Stromal cell of bone marrow (primary cell): ENCODE measurements around the gene MAGI1.
"Not testable (repeated sequence)": the region's sequence is repeated elsewhere in the genome, so short reads cannot be mapped to it uniquely, and the experiment has no call there.

Source experiments
- DNase-seq: peaks from one replicate; pipeline ENCODE4 v3.0.0-alpha.2; 2012; ENCODE audit warnings: low read depth

MAGI1 gene

DNA sequence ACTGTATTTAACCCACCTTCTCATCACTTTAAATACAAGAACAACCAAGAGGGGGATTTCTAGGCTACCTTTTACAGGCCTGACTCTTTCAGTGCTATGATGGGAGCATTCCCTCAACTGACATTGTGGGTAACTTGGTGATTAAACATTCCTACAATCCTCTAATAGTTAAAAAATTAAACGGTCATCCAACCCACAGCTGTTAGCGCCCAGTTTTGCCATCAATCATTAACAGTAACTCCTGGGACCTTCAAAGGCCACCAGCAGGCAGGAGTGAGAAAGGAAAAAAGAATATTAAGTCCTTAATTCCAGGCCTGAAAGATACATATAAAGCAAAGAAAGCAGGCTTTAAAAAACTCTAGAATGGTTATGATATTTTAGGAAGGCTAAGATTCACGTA, 512.1 kb downstream of the MAGI1 start:
- DNase-seq, result no peak

DNA sequence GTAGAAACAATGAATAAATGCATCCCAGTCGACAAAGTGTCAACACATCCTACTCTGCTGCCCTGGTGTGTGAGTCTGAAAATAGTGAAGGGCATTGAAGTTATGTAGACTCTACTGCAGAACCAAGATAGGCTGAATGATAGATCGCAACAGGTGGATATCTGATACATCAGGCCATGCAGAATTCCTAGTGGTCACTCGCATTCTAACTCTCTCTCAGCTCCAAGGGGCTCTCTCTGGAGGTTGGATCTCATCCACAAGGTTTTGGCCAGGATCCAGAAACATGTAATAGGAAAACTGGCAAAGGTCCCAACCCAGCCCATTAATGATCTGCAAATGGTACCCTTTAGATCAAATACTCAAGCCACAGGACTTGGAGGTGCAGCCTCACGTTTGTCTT, 514.1 kb downstream of the MAGI1 start:
- no peak for DNase-seq

DNA sequence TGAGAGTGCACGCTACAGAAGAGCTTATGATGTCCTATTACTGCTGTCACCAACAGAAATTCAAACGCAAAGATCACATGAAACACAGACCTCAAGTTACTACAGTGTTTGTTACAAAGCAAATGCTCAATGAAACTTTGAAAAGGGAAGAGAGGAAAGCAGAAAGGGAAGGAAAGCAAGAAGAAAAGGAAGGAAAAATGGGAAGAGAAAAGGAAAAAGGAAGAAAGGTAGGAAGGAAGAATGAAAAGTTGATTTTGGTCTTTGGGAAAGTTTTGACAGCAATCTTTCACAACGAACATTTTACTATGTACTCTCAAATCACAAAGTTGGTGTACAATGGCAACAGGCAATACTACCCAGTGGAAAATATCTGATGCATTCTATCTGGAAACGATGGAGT, 514.8 kb downstream of the MAGI1 start:
- no peak for DNase-seq

DNA sequence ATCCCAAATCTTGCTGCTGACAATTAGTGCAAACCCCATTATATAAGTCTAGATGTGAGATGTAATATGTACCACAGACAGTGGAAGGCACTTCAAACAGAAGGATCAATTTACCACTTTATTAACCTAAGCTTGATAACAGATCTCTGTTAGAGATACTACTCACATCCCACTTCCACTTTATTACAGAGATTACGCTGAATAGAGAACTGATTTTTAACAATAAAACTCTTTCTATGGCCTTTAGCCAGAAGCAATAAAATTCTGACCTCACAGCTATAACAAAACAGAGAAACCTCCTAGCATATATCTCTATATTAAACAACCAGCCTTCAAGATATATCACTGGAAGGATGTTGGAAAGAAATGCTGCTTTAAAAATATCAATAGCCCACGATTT, 517.7 kb downstream of the MAGI1 start:
- DNase-seq, result no peak

DNA sequence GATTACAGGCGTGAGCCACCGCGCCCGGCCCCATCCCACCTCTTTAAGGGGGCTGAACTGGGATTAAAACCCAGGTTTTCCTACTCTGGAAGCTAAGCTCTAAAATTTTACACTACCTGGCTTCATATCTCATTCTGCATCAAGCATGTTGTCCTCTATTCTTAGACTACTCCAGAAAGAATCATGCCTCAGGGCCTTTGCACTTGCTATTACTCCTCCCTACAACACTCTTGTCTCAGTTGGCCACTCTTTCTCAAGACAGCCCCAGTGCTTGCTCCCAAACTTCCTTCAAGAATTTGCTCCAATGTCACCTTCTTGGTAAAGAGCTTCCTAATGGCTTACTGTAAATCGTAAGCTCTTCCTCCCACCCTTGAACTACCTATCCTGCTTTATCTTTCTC, 521.7 kb downstream of the MAGI1 start:
- no peak for DNase-seq

DNA sequence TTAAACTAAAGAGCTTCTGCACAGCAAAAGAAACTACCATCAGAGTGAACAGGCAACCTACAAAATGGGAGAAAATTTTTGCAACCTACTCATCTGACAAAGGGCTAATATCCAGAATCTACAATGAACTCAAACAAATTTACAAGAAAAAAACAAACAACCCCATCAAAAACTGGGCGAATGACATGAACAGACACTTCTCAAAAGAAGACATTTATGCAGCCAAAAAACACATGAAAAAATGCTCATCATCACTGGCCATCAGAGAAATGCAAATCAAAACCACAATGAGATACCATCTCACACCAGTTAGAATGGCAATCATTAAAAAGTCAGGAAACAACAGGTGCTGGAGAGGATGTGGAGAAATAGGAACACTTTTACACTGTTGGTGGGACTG, 524.4 kb downstream of the MAGI1 start:
- not testable (repeated sequence) for DNase-seq

DNA sequence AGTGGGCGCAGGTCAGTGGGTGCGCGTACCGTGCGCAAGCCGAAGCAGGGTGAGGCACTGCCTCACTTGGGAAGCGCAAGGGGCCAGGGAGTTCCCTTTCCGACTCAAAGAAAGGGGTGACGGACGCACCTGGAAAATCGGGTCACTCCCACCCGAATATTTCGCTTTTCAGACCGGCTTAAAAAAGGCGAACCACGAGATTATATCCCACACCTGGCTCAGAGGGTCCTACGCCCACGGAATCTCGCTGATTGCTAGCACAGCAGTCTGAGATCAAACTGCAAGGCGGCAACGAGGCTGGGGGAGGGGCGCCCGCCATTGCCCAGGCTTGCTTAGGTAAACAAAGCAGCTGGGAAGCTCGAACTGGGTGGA, 529.3 kb downstream of the MAGI1 start:
- DNase-seq, result not testable (repeated sequence)

DNA sequence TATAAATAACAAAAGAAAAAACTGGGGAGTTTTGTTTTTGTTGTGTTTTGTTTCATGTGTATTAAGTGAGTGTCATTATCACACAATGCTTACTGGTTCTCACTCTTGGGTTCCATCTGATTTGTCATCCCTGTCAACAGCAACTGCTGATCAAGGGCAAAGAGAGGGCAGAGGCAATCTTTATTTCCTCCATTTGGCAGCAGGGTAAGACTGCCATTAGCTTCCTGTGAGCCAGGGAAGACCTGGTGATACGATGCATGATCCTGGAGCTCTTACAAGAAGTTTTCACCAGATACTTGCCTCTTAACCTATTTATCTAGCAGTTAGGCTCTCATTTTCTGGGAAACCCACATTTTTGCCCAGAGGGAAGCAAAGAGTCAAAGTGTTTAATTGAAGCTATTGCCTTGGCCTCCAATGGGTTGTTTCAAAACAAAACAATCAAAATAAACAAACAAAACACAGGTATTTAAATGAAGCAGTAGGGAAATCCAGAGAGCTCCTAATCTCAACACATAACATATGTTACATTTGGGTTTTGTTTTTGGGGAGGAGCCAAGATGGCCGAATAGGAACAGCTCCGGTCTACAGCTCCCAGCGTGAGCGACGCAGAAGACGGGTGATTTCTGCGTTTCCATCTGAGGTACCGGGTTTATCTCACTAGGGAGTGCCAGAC, 529.8 kb downstream of the MAGI1 start:
- DNase-seq, result no peak

DNA sequence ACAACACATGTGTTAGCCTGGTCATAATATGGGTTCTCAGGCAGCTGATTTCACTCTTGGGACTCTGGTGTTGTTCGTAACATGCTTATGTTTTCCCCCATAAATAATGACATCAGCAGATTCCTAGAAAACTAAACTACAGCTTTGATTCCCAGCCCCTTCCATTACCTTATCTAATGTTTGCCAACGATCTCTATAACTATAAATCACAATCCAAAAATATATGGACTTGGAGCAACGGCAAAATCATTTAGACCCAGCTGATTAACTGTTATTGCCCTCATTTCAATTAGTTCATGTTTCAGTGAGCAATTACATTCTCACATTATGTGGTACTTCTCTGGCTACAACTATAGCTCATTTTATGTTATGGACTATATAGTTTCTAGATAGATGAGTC, 531.3 kb downstream of the MAGI1 start:
- DNase-seq, result no peak

DNA sequence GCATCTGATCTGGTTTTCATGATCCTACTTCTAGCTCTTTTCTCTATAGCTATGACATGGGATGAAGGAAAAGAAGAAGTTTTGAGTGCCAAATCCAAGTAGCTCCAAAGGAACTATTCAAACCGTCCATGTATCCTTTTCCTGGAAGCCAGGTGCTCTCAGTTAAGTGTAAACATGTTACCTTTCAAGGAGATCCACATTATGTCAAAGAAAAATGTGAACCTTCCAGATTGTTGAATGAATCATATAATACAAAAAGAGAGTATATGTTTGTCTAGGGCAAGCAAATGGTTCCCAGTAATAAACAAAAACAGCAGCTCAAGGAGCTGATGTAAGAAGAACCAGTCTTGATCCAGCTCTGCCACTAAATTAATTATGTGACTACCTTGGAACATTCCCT, 534.9 kb downstream of the MAGI1 start:
- no peak for DNase-seq

DNA sequence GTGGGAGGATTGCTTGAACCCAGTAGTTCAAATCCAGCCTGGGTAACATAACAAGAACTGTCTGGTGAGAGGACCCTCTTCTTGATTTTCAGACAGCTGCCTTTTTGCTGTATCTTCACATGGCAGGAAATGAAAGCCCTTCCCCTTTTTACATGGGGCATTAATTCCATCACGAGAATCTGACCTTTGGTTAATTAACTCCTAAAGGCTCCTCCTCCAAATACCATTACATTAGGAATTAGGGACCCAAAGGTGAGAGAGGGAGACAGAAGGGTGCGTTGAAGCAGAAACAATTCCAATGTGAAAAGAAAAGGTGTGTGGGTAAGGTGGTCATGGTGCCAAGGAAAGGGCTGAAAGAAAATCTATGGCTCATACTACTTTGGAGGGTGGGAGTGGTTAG, 536.2 kb downstream of the MAGI1 start:
- DNase-seq, result no peak

DNA sequence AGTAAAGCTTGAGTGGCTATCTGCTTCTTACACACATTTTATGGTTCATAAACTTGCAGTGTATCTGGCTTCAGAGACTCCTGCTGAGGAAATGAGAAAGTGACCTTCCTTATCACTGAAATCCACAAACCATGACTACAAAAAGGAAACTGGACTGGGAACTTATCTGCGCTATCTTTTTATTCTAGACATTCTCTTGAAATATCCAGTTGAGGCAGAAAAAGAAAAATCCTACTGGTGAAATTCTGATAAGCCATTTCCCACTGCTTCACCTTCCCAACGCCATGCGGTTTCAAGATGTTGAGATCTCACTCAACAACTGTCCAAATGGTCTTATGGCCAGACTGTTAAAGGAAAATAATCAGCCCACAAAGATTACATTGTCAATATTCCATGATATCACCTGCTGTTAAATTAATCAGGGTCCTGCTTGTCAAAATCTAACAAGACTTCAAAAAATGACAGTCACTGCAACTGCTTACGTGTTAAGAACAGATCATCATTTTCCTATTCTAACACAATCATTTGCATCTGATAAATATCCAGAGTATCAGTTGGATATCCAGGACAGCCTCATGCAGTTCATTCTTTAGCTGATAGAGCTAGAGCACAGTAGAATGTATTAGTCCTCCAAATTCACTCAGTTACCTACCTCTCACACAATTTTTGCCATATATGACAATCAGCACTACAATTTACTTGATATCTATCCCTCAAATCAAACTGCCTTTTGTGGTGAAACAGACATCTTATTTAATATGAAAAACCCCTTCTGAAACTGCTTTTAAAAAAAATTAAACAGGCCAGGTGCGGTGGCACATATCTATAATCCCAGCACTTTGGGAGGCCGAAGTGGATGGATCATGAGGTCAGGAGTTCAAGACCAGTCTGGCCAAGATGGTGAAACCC, 538.1 kb downstream of the MAGI1 start:
- DNase-seq, result no peak

DNA sequence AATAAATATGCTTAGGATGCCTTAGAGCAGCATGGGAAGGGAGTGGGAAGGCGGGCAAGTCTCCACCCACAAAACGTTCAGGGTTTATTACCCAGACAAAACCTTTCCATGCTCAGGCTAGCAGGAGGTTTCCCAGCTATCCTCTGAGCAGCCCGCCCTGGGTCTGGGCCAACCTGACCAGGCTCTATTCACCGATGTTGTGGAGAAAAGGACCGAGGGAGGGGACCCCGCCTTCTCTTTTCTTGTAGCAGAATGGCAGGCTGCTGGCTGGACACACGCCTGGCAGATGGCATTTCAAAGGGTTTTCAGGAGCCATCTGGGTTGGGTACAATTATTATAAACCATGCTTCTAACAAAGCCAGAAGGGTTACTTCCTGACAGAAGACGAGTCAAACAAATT, 540.9 kb downstream of the MAGI1 start:
- no peak for DNase-seq

DNA sequence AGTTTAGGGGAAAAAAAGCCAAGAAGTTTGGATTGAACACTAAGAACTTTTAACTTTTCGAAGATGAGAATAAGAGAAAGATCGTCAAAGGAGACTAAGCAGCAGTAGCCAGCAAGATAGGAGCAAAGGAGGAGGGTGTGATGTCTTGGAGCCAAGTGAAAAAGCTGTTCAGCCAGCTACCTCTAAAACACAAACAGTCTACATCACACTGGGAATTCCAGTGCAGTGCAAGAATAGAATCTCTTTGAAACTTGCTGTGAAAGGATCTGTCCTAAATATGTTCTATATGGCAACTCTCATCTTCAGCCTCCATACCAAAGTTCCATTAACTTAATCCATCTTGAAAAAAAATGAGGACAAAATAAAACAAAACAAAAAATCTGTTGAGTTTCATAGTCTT, 541.5 kb downstream of the MAGI1 start:
- DNase-seq, result no peak

DNA sequence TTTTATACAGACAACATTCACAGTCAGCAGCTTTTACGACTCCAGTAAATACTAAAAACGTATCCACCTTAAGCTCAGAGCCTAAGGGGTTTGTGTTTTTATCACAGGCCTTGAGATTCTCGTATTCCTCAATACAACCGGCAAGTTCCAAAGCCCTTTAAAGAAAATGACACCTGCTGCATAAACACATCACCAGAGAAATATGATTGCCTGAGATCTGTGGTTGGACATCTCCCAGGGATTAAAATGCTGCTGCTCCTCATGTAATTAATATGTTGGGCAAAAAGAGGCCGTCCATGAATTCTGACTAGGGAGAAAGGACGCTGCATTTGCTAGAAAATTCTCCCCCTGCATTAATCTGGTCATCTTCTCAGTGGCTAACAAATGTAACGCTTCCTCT, 544.8 kb downstream of the MAGI1 start:
- DNase-seq, result no peak

DNA sequence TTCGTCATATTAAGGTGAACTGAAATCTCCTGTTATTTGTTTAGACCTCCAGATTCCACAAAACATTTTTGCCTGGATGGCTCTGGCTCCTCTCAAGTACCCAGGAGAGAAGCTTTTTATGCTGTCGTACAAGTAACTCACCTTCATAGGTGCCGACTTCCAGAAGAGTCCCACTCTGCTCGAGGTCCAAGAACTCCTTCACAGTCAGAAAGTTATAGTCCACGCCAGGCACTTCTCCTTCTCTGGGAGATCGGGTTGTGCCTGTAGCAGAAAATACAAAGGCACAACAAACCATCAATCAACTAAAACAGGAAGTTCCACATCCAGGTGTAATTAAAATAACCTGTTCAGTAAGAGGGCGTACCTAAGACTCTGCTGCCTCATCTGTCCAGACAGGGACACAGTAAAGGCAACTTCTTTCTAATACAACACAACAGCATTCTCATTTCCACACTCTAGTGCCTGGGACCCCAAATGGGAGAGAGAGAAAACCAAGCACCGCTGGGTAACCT, 545.3 kb downstream of the MAGI1 start:
- no peak for DNase-seq

DNA sequence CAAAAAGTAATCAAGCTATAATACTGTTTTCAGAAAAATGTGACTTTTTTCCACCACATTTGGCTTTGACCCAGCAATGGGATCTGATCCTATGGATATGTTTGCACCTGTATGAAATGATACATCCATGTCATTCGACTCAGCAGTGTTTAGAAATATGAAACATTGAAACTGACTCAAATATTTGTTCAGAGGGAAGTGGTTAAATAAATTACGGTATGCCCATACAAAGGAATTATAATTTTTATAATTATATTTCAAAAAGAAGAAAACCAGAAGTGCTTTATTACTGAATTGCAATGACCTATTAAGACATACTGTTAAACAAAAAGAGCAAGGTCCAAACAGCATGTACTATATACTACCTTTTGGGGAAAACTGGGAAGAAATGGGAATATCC, 546.5 kb downstream of the MAGI1 start:
- no peak for DNase-seq

DNA sequence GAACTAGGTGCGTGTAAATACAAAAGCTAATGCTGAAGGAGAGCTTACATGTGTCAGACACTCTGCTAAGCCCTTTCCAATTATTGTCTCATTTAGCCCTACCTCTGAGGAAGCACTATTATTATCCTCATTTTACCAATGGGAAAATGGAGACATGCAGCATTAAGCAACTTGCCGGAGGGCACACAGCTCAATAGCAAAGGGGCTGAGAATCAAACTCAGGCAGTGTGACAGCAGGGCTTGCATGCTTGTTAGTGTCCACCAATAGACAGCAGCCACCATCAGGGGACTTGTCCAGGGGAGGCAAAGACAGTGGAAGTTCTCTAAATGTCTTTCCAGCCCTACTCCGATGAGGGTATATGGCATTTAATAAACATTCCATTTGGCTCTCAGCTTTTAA, 548.6 kb downstream of the MAGI1 start:
- no peak for DNase-seq

DNA sequence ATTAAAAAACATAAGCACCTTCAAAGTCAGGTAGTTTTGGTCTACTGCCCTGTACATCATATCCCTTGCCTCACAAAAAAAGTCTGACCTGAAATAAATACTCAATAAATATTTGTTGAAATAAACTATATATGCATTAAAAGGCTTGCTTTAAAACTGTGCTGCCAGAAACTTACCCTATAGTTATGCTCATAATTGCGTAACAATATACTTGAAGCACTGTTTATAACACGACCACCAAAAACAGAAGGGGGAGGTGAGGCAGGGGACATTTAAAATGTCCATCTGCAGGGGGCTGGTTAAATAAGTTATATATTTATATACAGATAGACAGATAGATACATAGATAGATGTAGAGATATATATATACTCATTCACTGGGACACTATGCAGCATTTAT, 549.5 kb downstream of the MAGI1 start:
- no peak for DNase-seq

DNA sequence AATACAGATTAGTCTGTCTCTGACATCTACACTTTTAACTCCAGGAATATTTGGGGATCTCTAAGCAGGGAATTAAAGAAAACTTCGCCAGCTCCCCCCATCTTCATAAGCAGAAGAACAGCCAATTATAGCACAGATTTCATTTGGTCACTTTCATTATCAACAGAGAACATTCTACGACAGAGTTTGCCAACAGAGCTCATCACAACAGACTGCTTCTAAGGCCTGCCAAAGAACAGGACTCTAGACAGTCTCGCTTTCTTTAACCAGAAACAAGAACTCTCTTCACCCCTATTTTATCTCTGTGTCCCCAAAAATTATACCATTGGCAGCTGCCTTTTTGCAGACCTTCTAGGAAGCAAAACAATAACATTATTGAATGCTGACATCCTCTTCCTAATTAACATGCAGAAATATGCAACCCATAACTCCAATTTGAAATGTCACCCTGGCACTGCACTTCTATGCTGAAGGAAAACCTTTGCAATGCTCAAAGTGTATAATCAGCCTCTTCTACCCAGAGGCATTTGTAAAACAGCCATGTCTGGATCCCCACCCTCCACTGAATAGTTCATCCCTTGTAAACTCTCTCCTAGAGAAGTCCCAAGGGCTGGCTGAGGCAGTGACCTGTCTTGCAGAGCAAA, 552.8 kb downstream of the MAGI1 start:
- DNase-seq, result no peak

DNA sequence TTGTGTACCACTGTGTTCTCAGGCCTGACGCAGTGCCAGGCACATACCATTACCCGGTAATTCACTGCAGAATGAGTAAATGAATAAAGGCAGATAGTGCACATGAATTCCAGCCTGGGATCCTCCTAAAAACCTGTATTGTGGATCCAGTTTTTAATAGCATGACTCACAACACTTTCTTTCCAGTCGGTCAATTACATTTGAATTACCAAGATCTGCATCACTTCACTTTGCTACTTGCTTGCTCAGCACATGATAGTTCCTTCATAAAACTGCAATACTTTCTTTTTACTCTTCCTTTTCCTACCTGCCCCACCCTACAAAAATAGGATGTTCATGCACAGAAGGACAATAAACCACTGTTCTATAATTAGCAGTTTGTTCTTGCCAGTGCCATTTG, 553.8 kb downstream of the MAGI1 start:
- no peak for DNase-seq

DNA sequence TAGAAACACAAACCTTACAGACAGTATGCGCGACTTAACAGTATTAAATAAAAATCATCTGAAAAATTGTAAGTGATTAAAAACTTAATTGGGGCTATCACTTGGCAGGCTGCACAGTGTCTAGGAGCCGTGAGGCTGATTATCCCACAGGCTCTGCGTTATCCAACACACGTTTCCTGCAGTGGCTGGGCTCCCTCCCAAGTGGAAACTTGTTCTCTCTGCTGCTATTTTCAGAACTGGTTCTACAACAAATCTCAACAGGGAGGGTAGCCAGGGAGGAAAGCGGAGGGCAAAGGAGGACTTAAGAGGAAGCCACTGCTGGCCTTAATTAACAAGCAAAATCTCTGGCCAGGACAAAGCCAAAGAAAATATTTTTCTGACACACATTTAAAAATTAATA, 555.2 kb downstream of the MAGI1 start:
- DNase-seq, result peak; percentile 21

DNA sequence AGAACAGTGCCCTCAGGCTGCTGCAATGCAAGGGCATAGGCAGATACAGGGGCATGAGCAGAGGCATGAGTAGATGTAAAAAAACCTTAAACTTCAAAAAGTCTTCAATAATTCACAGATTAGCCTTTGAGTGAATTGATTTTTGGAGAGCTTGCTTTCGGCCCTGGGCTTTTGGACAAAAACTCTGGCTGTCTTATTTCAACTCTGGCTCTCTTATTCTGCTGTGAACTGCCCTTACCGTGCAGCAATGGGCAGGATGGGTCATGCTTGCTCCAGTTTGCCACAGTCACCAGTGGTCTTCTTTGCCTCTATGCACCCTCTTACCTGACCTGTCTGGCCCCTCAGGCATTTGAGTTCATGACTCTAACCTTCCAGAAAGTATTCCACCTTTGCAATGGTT, 555.7 kb downstream of the MAGI1 start:
- no peak for DNase-seq
